Subcutaneous adipose tissue (tissue), 4 donors: ENCODE results near the gene HMMR. TPM values are rescaled to one million over a fixed set of nuclear protein-coding genes. Genes with fewer than 3 reads are reported as not detected.

Experiments
- total RNA-seq, 4 donors: library from RNA; depleted of rRNA; stranded (reverse); fragments of >200 nt; gene quantifications; one replicate each; pipeline ENCODE4 v1.1.0, GENCODE V29; 2016
- TF ChIP-seq, protein P1 (sequence below): fragments of 450-650 bp; IDR thresholded peaks from one replicate; pipeline ENCODE4 v1.5.1; 2016; ENCODE audit warnings: low read depth, mild to moderate bottlenecking, control low read depth, antibody characterized with exemption, moderate library complexity

Gene HMMR
- total RNA-seq, 4 donors from 2014 or later = 0.33 to 2.0 (median 1.5) TPM; not detected in 1

DNA sequence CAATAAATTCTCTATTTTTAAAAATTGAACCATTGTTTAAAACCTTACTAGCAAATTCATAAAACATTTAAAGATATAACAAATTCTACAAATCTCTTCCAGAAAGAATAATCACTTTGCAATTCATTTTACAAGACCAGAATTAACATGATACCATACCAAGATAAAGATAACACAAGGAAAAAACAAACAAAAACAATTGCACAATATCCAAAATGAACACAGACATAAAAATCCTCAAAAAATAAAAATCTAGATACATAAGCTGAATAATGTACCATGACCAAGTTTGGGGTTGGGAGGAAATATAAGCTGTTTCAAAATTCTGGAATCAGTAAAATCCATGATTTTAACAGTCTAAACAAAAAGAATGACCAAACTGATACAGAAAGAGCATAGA is 11.9 kb upstream of the HMMR start:
- TF ChIP-seq, protein P1, sequence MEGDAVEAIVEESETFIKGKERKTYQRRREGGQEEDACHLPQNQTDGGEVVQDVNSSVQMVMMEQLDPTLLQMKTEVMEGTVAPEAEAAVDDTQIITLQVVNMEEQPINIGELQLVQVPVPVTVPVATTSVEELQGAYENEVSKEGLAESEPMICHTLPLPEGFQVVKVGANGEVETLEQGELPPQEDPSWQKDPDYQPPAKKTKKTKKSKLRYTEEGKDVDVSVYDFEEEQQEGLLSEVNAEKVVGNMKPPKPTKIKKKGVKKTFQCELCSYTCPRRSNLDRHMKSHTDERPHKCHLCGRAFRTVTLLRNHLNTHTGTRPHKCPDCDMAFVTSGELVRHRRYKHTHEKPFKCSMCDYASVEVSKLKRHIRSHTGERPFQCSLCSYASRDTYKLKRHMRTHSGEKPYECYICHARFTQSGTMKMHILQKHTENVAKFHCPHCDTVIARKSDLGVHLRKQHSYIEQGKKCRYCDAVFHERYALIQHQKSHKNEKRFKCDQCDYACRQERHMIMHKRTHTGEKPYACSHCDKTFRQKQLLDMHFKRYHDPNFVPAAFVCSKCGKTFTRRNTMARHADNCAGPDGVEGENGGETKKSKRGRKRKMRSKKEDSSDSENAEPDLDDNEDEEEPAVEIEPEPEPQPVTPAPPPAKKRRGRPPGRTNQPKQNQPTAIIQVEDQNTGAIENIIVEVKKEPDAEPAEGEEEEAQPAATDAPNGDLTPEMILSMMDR = no peak

DNA sequence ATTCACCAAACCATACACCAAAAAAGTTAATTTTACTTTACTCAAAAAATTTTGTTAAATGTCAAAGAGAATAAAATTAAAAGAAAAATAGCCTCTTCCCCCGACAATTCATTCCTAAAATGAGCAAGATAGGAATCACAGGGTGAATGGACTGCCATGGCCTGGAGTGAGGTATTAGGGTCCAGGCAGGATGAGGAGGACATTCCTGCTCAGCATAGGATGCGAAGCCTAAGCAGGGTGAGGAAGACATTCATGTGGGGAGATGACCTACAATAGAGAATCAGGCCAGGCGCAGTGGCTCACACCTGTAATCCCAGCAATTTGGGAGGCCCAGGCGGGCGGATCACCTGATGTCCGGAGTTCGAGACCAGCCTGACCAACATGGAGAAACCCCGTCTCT is 8.9 kb upstream of the HMMR start:
- TF ChIP-seq, protein P1 = no peak

DNA sequence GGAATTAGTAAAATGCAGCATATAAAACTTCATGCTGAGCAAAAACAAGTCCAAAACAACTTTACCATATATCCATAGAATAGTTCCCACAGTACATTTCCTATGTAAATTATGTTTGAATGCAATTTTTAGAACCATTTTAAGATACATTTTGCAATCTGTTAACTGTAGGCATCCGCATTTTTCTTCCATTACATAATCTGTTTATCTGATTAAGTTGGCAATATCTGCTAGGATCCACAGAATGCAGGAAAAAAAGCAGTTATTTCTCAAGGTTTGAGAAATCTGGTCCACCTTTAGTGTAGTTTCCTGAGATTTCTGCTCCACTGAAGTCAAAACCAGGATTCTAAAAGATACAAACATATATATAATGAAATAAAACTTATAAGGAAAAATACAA is 6.7 kb upstream of the HMMR start:
- TF ChIP-seq, protein P1 = no peak

DNA sequence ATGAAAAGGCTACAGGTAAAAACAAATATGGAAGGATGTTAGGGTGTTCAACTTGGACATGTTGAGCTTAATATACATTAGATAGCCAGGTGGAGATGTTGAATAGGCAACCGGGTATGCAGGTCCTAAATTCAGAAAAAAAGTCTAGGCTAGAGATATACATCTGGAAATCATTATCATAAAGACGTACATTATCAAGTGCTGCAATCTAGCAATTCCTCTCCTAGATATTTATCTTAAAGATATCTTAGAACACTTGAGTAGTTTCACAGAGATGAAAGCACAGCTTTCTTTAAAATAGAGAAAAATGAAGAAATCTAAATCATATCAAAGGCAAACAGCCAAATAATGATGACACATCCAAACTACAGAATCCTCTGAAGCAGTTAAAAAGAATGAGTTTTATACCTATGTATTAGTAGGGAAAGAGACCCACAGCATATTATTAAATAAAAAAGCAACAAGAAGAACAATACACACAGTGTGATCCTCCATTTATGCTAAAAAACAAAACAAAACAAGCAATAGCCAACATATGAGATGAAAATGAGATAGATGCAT is 4.3 kb upstream of the HMMR start:
- TF ChIP-seq, protein P1 = no peak

DNA sequence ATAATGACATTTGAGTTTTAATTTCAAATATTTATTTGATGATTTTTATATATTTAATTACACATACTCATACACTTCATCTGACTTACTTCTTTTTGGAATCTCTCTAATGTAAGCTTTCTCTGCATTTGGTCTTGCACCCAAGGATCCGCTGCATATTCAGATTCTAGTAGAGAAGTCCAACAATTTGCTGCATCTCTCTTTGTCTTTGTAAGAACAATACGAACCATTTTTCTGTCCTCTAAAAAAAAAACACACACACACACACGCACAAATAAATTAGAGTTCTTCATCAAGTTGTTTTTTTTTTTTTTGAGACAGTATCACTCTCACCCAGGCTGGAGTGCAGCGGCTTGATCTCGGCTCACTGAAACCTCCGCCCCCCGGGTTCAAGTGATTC is 3.6 kb upstream of the HMMR start:
- TF ChIP-seq, protein P1 = no peak

DNA sequence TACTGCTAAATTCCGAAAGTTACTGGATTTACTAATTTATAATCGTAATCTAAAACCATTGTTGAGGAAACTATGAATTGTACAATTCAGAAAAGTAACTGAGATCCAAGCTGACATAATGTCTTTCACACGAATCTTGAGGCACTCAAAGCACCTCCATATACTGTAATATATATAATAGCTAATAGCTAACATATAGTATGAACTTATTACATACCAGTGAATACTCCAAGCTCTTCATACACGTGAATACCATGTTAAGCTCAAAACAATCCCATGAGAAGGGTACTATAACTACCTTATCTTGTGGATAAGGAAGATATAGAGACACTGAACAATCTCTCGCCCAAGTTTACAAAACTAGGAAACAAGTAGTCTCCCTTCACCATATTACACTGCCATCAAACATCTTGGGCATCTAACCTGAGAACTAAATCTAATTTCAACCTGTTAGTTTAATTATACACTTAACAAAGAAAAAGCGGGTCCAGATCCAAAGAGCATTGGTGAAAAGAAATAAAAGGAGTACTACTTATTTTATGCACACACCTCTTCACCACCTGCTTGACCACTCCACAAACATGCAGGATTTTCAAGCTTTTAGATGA is 1.6 kb upstream of the HMMR start:
- TF ChIP-seq, protein P1 = no peak

DNA sequence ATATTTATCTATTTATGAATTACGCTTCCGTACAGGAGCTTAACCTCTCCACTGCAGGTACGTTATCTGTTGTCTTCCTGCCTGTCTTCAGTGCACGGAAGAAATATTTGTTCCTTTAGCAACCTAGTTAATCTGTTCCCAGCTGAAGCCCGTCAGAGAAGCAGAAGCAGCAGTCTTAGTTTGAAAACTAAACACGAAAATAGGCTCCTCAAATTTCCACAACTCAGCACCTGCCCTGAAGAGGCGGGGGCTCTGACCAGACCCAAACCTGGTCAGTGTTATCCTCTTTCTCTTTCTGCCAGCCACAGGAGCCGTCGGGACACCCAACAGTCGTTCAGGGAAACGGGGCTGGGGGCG is 992 bp upstream of the HMMR start:
- TF ChIP-seq, protein P1 = no peak
